K562 (cell line): ENCODE measurements around the gene PPM1F. TPM values are rescaled to one million over a fixed set of nuclear protein-coding genes. Genes with fewer than 3 reads are reported as not detected.

Source experiments
- ATAC-seq: fragments of 200-7000 bp; cut with Tn5 transposase; 3 replicates; pipeline ENCODE4 v1.9.1; 2020; ENCODE audit warnings: moderate library complexity
- BruUV-seq: library from RNA; stranded (reverse); fragments of 400-500 nt; replicated peaks from 2 replicates; lab custom pipeline; 2021; lab: Mats Ljungman, UMichigan
- CTCF ChIA-PET: fragments of 300-600 bp; formaldehyde crosslinking; extraction: SDS; loops from one replicate; lab custom pipeline; 2021; ENCODE audit warnings: low intra/inter-chr PET ratio; lab: Yijun Ruan, JAX
- POLR2A ChIA-PET: fragments of 300-600, 350-650 bp; sonication (Branson Sonifier 250); formaldehyde crosslinking; extraction: SDS; loops from one replicate; lab custom pipeline; 2021; ENCODE audit warnings: antibody characterized with exemption, inconsistent platforms; lab: Yijun Ruan, JAX
- DNase-seq, 4 experiments: peaks; one replicate each; pipeline versions ENCODE4 v3.0.0 to v3.0.0-alpha.2; 2011 to 2018; ENCODE audit warnings: low spot score in 3 of 4, mixed read lengths in 3 of 4; ENCODE audit errors: extremely low read depth in 1 of 4
- FAIRE-seq: peaks from 2 replicates; lab custom pipeline; 2011; peaks lifted over from hg19 to GRCh38; lab: Jason Lieb, UNC
- H2AFZ ChIP-seq: 2 replicates; pipeline ENCODE4 v1.6.0; 2011; ENCODE audit warnings: low read depth, low read length, control low read depth, inconsistent platforms
- H3K27ac ChIP-seq: fragments of 200-600 bp; 3 replicates; pipeline ENCODE4 v1.8.0; 2011; ENCODE audit warnings: low read depth, mild to moderate bottlenecking, control low read depth, inconsistent platforms, low read length, moderate library complexity, mixed read lengths; ENCODE audit errors: extremely low read depth
- H3K27me3 ChIP-seq, 2 experiments: fragments of 300-600 bp in 1 of 2; 2 replicates in 1 of 2; 3 replicates in 1 of 2; pipeline versions ENCODE4 v1.6.0 to v1.8.0; 2011; ENCODE audit warnings: inconsistent platforms in 2 of 2, low read length in 2 of 2, mild to moderate bottlenecking in 1 of 2, mixed read lengths in 1 of 2, moderate library complexity in 1 of 2; ENCODE audit not compliant: control insufficient read depth in 2 of 2, insufficient read depth in 2 of 2
- H3K36me3 ChIP-seq: fragments of 300-600 bp; 3 replicates; pipeline ENCODE4 v1.8.0; 2011; ENCODE audit warnings: mild to moderate bottlenecking, low read length, inconsistent platforms; ENCODE audit not compliant: control insufficient read depth, insufficient read depth
- H3K4me1 ChIP-seq, 2 experiments: fragments of 200-600 bp in 1 of 2; replicated peaks in 1 of 2; 2 replicates in 1 of 2; 3 replicates in 1 of 2; pipeline versions ENCODE4 v1.5.1 to v1.8.0; 2011; ENCODE audit warnings: inconsistent platforms in 2 of 2, low read length in 2 of 2, mild to moderate bottlenecking in 1 of 2, mixed read lengths in 1 of 2, moderate library complexity in 1 of 2; ENCODE audit not compliant: control insufficient read depth in 2 of 2, insufficient read depth in 2 of 2
- H3K4me2 ChIP-seq: 2 replicates; pipeline ENCODE4 v1.6.1; 2011; ENCODE audit warnings: low read length, control low read depth, inconsistent platforms, mixed read lengths; ENCODE audit not compliant: insufficient read depth
- H3K4me3 ChIP-seq: fragments of 200-600 bp; sonication (generic), shearing (Covaris generic); 2 replicates; pipeline ENCODE4 v1.5.1; 2016; ENCODE audit warnings: control low read depth, inconsistent platforms
- H3K79me2 ChIP-seq: fragments of 200-600 bp; 3 replicates; pipeline ENCODE4 v1.8.0; 2011; ENCODE audit warnings: low read length, inconsistent platforms; ENCODE audit not compliant: control insufficient read depth, insufficient read depth
- H3K9ac ChIP-seq, 2 experiments: 2 replicates each; pipeline versions ENCODE4 v1.6.0 to v1.6.1; 2011; ENCODE audit warnings: low read depth in 2 of 2, low read length in 2 of 2, control low read depth in 1 of 2, inconsistent platforms in 1 of 2, mild to moderate bottlenecking in 1 of 2, mixed read lengths in 1 of 2; ENCODE audit not compliant: insufficient read depth in 1 of 2
- H3K9me1 ChIP-seq: one replicate; pipeline ENCODE4 v1.6.0; 2011; ENCODE audit warnings: inconsistent platforms, mild to moderate bottlenecking, low read length, moderate library complexity; ENCODE audit not compliant: control insufficient read depth, insufficient read depth
- H3K9me3 ChIP-seq: replicated peaks from 2 replicates; pipeline ENCODE4 v1.5.1; 2011; ENCODE audit warnings: low read depth, low read length, inconsistent platforms; ENCODE audit not compliant: control insufficient read depth, insufficient read depth
- H4K20me1 ChIP-seq: replicated peaks from 2 replicates; pipeline ENCODE4 v1.6.1; 2011; ENCODE audit warnings: low read length, inconsistent platforms, mixed read lengths; ENCODE audit not compliant: control insufficient read depth, insufficient read depth
- ARID3B ChIP-seq: fragments of 250-450 bp; sonication (Bioruptor Pico); IDR thresholded peaks from 2 replicates; pipeline ENCODE4 v1.4.0; 2020; ENCODE audit warnings: borderline replicate concordance
- CHD2 ChIP-seq: IDR thresholded peaks from 2 replicates; pipeline ENCODE4 v1.6.1; 2011; ENCODE audit warnings: low read depth, low read length
- ELK1 ChIP-seq: sonication (generic); formaldehyde crosslinking; IDR thresholded peaks from 2 replicates; pipeline ENCODE4 v1.8.1; 2022; ENCODE audit warnings: missing genetic modification reagents
- HDAC3 ChIP-seq: fragments of 450-650 bp; IDR thresholded peaks from 2 replicates; pipeline ENCODE4 v1.6.1; 2018; ENCODE audit warnings: borderline replicate concordance, mild to moderate bottlenecking, moderate library complexity; ENCODE audit not compliant: partially characterized antibody
- MED1 ChIP-seq: sonication (generic); formaldehyde crosslinking; IDR thresholded peaks from 2 replicates; pipeline ENCODE4 v1.8.1; 2023; ENCODE audit warnings: missing genetic modification reagents, borderline replicate concordance
- POLR2A ChIP-seq: fragments of 450-650 bp; conservative IDR thresholded peaks from 2 replicates; pipeline ENCODE4 v1.6.1; 2016
- SP2 ChIP-seq: IDR thresholded peaks from 2 replicates; pipeline ENCODE4 v1.6.1; 2011; ENCODE audit warnings: mild to moderate bottlenecking, low read depth, low read length, moderate library complexity; ENCODE audit not compliant: poor library complexity, severe bottlenecking; ENCODE audit errors: extremely low read depth
- ZC3H4 ChIP-seq: sonication (generic); formaldehyde crosslinking; IDR thresholded peaks from 2 replicates; pipeline ENCODE4 v1.9.0; 2021; ENCODE audit warnings: missing genetic modification reagents, borderline replicate concordance
- ZNF212 ChIP-seq: fragments of 450-650 bp; formaldehyde crosslinking; IDR thresholded peaks from 2 replicates; pipeline ENCODE4 v1.4.0; 2020; ENCODE audit warnings: mild to moderate bottlenecking
- ZNF586 ChIP-seq: fragments of 450-650 bp; formaldehyde crosslinking; conservative IDR thresholded peaks from 2 replicates; pipeline ENCODE4 v1.4.0; 2020; ENCODE audit warnings: mild to moderate bottlenecking, moderate library complexity
- WGBS: fragments of 100-300 bp; shearing (Covaris generic); methylation state at CpG from one replicate; pipeline ENCODE4 v1.1.6; 2016; ENCODE audit warnings: low coverage, mixed read lengths; ENCODE audit not compliant: insufficient coverage; ENCODE audit errors: missing lambda C conversion rate; 5-methylcytosine and 5-hydroxymethylcytosine counted together
- in situ Hi-C: fragments of 300-500 bp; cut with MboI; formaldehyde crosslinking; loops from 4 replicates; pipeline ENCODE4 v1.15.0; 2018; ENCODE audit warnings: inconsistent platforms, mixed read lengths
- intact Hi-C: fragments of 100-400 bp; cut with micrococcal nuclease; formaldehyde crosslinking; loops from 2 replicates; pipeline ENCODE4 v1.14.2; 2022
- polyA plus RNA-seq, 8 experiments: library from polyadenylated mRNA; depleted of rRNA in 4 of 8; stranded (reverse) in 5 of 8; unstranded in 3 of 8; fragments of >200 nt; fragmentation: Nextera tagmentation in 2 of 8; fragmentation: Illumina TruSeq in 1 of 8; extraction: Ambion mirVana in 2 of 8; extraction: Trizol in 1 of 8; gene quantifications; 2 replicates each; pipeline versions ENCODE4 v1.2.1 to v1.2.3, GENCODE V29; 2011 to 2014; ENCODE audit warnings: inconsistent platforms in 1 of 8, missing spikeins in 1 of 8
- total RNA-seq, 7 experiments: library from RNA; depleted of rRNA in 6 of 7; stranded (reverse); fragments of >200 nt in 6 of 7; fragmentation: Illumina TruSeq in 2 of 7; extraction: Trizol in 2 of 7; gene quantifications; 2 replicates each; pipeline versions ENCODE4 v1.2.1 to v1.2.3, GENCODE V29; 2011 to 2021; ENCODE audit warnings: low replicate concordance in 1 of 7
- TF ChIP-seq, protein P1 (sequence below): fragments of 450-650 bp; formaldehyde crosslinking; IDR thresholded peaks from 2 replicates; pipeline ENCODE4 v1.4.0; 2022; ENCODE audit warnings: missing genetic modification characterization
- TF ChIP-seq, protein P2 (sequence below): fragments of 450-650 bp; formaldehyde crosslinking; IDR thresholded peaks from 2 replicates; pipeline ENCODE4 v1.4.0; 2022; ENCODE audit warnings: missing genetic modification characterization

PPM1F gene
- total and polyA plus RNA-seq, 9 of the 15 experiments (the other 6 are each of a cell fraction or from before 2014, with no cell fraction given) = 2.1 to 159 (median 64.0) TPM

DNA sequence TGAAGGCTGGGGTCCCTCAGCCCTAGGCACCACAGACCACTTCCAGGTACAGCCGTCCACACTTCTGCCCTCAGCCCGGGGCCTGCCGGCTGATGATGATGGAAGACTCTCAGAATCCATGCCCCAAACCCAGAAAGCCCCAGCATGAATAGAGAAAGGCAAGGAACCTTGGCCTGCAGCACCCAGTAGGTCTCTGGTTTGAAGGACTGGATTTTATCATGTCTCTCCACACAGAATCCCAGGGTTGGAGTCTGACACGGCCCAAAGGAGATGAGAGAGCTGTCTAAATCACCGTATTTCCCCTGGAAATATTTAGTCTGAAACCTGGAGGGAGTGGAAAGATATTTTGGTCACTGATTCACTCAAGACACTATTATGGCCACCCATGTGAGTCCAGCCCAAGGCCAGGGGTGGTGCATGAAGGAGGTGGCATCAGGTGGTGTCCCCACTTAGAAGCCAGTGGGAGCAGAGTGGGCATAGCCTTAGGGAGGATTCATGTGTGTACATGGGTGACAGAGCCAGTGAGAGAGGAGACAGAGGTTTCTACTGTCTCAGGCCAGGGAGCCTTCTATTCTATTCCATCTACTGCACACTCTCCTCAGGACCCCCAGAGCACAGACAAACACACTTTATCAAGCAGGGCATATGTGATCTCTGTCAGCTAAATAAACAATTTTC, 15.9 kb upstream of the PPM1F start:
- Histone ChIP-seq H3K27me3 (no peaks in the 10 kb centered on the region), H2AFZ (no peak overlapping the region), H4K20me1 (peaks cover 43% of the 10 kb centered on the region), H3K79me2 (no peaks in the 10 kb centered on the region), H3K4me1 (peaks cover 0 to 24% of the 10 kb centered on the region in 2 experiments; a peak in 1 of 5 replicates), H3K36me3 (peaks cover 97% of the 10 kb centered on the region), H3K9me1 (peaks cover 8% of the 10 kb centered on the region), H3K27ac (no peak overlapping the region), H3K9ac (0 out of 4 replicates have a peak overlapping the region, but pooled peaks of 1 of the 2 experiments have one; percentile 10), H3K9me3 (no peaks in the 10 kb centered on the region), H3K4me2 (no peak overlapping the region), H3K4me3 (no peak overlapping the region)
- in situ Hi-C loops (no loop called here), intact Hi-C loops (no loop called here)
- no peak for ATAC-seq
- BruUV-seq = no TSS peak
- FAIRE-seq = no peak
- ChIA-PET POLR2A (interaction anchor here (0.7 to 15.7 kb wide), 6 partner anchors 7 to 917 kb away, joined by 3 to 382 read pairs (median 43); partner anchors contain the start of genes PPM1F and TOP3B), CTCF (no interaction called here)
- WGBS = 89% methylated on average over 5 of the region's 5 CpGs
- no peak for DNase-seq
- TF ChIP-seq, protein P1, sequence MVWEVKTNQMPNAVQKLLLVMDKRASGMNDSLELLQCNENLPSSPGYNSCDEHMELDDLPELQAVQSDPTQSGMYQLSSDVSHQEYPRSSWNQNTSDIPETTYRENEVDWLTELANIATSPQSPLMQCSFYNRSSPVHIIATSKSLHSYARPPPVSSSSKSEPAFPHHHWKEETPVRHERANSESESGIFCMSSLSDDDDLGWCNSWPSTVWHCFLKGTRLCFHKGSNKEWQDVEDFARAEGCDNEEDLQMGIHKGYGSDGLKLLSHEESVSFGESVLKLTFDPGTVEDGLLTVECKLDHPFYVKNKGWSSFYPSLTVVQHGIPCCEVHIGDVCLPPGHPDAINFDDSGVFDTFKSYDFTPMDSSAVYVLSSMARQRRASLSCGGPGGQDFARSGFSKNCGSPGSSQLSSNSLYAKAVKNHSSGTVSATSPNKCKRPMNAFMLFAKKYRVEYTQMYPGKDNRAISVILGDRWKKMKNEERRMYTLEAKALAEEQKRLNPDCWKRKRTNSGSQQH (CRISPR knock-in tag) = 0 out of 2 replicates have a peak, but pooled peaks have one; percentile 31
- TF ChIP-seq MED1 (CRISPR knock-in tag) (peak; percentile 50; the same call in 1 of the 2 replicates), HDAC3 (no peak), ARID3B (CRISPR knock-in tag) (peak; percentile 19; the same call in 1 of the 2 replicates), ZC3H4 (CRISPR knock-in tag) (0 out of 2 replicates have a peak, but pooled peaks have one; percentile 64), ZNF586 (CRISPR knock-in tag) (0 out of 2 replicates have a peak, but pooled peaks have one; percentile 16), ZNF212 (CRISPR knock-in tag) (no peak), ELK1 (CRISPR knock-in tag) (no peak), POLR2A (peak; percentile 20; the same call in 1 of the 2 replicates), CHD2 (peak; percentile 37; the same call in 1 of the 2 replicates), SP2 (no peak)
- TF ChIP-seq, protein P2, sequence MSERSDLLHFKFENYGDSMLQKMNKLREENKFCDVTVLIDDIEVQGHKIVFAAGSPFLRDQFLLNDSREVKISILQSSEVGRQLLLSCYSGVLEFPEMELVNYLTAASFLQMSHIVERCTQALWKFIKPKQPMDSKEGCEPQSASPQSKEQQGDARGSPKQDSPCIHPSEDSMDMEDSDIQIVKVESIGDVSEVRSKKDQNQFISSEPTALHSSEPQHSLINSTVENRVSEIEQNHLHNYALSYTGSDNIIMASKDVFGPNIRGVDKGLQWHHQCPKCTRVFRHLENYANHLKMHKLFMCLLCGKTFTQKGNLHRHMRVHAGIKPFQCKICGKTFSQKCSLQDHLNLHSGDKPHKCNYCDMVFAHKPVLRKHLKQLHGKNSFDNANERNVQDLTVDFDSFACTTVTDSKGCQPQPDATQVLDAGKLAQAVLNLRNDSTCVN = 0 out of 2 replicates have a peak, but pooled peaks have one; percentile 71
